RWPE1 (cell line): ENCODE measurements around the gene UBE3B.

Experiments used
- CTCF ChIA-PET: fragments of 350-600 bp; sonication (Branson Sonifier 250); formaldehyde crosslinking; extraction: SDS; loops from one replicate; lab custom pipeline; 2021; lab: Yijun Ruan, JAX
- POLR2A ChIA-PET: fragments of 400-600 bp; formaldehyde crosslinking; extraction: SDS; loops from one replicate; lab custom pipeline; 2020; ENCODE audit warnings: antibody characterized with exemption; ENCODE audit not compliant: low non-redundant PET; lab: Yijun Ruan, JAX
- DNase-seq: peaks from one replicate; pipeline ENCODE4 v3.0.0; 2012; ENCODE audit warnings: low spot score
- H3K27ac ChIP-seq: fragments of 450-650 bp; 2 replicates; pipeline ENCODE4 v1.5.1; 2017
- CTCF ChIP-seq: fragments of 450-650 bp; conservative IDR thresholded peaks from 2 replicates; pipeline ENCODE4 v1.5.1; 2017; ENCODE audit warnings: low read depth, mild to moderate bottlenecking

Gene UBE3B

GRCh38 chr12:109482894-109483293, 5.5 kb downstream of the UBE3B start:
- no peak for TF ChIP-seq CTCF
- CTCF ChIA-PET = interaction anchor here (0.7 to 1.3 kb wide), 3 partner anchors 10 to 1738 kb away, joined by 3 to 4 read pairs (median 3); no protein-coding TSS in a partner anchor
- no peak for DNase-seq
- POLR2A ChIA-PET = no interaction called here
- no peak overlapping the region for H3K27ac ChIP-seq

GRCh38 chr12:109483346-109483745, 5.9 kb downstream of the UBE3B start:
- CTCF ChIA-PET = interaction anchor here (0.6 to 1.3 kb wide), 4 partner anchors 11 to 1738 kb away, joined by 3 to 4 read pairs (median 4); no protein-coding TSS in a partner anchor
- TF ChIP-seq CTCF = no peak
- H3K27ac ChIP-seq = no peak overlapping the region
- DNase-seq = no peak
- POLR2A ChIA-PET = no interaction called here

GRCh38 chr12:109485201-109485600, 7.8 kb downstream of the UBE3B start:
- POLR2A ChIA-PET = no interaction called here
- no peak for DNase-seq
- CTCF ChIA-PET = interaction anchor here (0.5 to 1.5 kb wide), 2 partner anchors 57 to 396 kb away, joined by 6 to 7 read pairs; no protein-coding TSS in a partner anchor
- no peak overlapping the region for H3K27ac ChIP-seq
- no peak for TF ChIP-seq CTCF

GRCh38 chr12:109487181-109488050, 10.0 kb downstream of the UBE3B start:
- ChIA-PET POLR2A (no interaction called here), CTCF (no interaction called here)
- no peak for DNase-seq
- no peak for TF ChIP-seq CTCF
- H3K27ac ChIP-seq = no peak overlapping the region

- no peak for TF ChIP-seq CTCF
- ChIA-PET POLR2A (no interaction called here), CTCF (no interaction called here)
- no peak overlapping the region for H3K27ac ChIP-seq
- no peak for DNase-seq
Observed at GRCh38 chr12:109488051-109488665, 10.7 kb downstream of the UBE3B start.

- POLR2A ChIA-PET = no interaction called here
- TF ChIP-seq CTCF = no peak
- DNase-seq = no peak
- H3K27ac ChIP-seq = no peak overlapping the region
- CTCF ChIA-PET = no interaction called here
Observed at GRCh38 chr12:109489016-109489954, 11.9 kb downstream of the UBE3B start.
